Stimulated activated CD4-positive, alpha-beta T cell treated with anti-CD3 and anti-CD28 coated beads, Interleukin-4, amount 100 ng/mL, for 4 hours (primary cell): ENCODE results near the gene LRTM2.

Source experiments
- DNase-seq, 2 experiments: peaks; one replicate each; pipeline ENCODE4 v3.0.0-alpha.2; 2020

The LRTM2 gene

DNA sequence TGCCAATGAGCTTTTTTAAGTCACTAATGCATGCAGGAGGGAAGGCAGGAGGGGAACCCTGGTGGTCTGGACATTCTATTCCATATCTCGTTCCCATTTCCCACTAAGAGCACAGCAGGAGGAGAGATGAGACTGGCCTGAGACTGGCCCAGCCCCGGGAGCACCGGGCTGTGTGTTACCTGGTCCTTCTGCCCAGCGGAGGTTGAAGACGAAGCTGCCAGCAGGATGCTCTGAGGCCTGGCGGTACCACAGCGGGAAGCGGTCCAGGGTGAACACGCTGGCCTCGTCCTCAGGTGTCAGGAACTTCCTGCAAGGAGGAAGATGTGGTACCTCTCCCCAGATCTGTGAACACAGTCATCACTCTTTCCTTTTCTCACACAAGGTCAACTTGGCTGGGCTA lies 23.9 kb downstream of the LRTM2 start:
- DNase-seq = no peak

DNA sequence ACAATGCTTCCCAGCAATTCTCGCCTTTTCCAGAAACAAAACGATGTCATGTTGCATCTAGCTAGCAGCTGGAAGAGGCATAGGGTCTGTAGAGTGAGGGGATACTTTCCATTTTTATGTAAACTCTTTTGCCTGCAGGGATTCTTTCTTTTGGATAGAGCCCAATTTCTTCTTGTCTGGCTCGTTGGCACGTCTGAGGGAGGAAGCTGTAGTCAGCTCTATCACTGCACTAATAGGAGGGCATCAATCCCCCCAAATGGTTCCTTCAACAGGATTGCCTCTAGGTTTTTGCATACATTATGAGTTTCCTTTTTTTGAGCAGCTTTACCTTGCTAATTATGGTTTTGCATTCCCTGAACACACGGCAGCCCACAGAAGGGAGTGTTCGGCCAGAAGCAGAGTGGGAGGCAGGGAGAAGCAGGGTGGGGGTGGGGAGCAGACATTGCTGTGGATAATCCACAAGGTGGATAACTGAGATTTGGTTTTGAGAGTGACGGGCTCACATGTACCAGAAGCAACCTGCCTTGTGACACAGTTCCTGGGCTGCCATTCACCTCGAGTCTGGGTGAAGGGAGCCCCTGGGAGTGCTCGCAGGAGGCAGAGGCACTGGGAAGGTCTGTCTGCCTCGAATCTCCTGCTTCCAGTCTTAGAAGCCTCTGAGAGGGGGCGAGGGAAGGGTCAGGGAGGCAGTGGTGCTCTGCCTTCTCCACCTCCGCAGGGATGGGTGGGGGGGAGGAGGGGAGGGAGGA lies 24.5 kb downstream of the LRTM2 start:
- DNase-seq = no peak

GRCh38 chr12:1845427-1845826 lies 25.1 kb downstream of the LRTM2 start:
- DNase-seq = no peak

DNA sequence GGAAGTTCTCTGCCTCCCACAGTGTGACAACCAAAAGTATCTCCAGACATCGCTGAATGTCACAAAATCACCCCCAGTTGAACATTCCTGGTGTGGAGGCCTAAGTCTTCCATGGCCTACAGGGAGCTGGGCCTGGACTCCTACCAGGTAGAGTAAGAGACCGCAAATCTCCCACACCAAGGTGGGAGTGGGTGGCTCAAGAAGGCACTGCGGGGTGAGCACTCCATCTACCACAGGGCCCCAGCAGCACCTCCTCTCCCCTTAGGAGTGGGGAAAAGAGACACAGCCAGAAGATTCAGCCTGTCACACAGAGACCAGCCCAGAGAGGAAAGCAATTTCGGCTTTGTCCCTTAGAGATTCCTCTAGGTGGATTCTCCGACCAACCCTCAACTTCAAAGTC lies 25.5 kb downstream of the LRTM2 start:
- no peak for DNase-seq

GRCh38 chr12:1846421-1847405 lies 26.3 kb downstream of the LRTM2 start:
- DNase-seq = no peak

DNA sequence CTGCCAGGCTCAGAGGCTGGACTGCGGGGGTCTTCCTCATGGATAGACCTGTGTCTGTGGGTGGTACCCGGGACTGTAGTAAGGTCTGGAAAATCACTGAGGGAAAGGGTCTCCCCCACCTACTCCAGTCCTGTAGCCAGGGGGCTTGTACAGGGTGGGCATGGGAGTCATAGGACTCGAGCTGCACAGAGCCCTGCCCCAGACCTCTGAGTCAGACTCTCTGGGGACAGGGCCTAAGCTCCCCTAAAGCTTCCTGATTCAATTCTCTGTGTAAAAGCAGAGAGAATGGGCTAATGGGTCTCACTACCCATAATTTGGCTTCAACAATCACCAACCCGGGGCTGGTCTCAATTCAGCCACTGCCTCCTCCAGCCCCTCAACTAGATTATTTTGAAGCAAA lies 27.0 kb downstream of the LRTM2 start:
- DNase-seq = no peak

DNA sequence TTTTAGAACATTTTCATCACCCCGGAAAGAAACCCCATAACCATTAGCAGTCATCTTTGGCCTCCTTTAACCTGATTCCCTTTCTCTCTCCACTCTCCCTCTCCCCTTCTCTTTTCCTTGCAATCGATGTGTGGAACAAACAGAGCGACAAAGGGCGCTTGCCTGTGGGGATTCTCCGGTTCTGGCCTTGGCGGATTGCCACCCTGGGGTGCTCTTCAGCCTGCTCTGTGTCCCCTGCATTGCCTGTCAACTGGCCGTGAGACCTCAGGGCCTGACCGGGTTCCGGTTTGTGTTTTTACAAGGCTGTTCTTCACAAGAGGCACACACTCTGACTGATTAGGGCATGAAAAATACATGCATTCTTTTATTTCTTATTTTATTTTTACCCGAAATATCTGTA lies 27.8 kb downstream of the LRTM2 start:
- DNase-seq = no peak

- no peak for DNase-seq
Measured at GRCh38 chr12:1848745-1849144, 28.4 kb downstream of the LRTM2 start.

DNA sequence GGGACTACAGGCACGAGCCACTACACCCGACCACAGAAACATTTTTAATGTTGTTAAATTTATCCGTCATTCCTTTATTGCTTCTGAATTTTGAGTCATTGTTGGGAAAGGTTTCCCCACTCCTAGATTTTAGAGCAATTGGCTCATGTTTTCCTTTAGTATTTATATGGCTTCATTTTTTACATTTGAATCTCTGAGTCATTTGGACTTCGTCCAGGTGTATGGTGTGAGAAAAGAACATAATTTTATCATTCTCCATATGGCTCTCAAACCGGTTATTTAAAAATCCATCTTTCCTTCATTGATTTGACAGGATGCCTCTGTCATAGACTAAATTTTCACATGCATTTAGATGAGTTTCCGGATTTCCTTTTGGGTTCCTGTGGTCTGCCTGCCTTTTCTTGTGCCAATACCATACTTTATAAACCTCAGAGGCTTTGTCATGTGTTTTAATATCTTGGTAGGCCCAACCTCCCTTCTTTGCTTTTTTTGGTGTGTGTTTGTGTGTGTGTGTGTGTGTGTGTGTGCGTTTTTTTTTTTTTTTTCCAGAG lies 30.9 kb downstream of the LRTM2 start:
- no peak for DNase-seq

DNA sequence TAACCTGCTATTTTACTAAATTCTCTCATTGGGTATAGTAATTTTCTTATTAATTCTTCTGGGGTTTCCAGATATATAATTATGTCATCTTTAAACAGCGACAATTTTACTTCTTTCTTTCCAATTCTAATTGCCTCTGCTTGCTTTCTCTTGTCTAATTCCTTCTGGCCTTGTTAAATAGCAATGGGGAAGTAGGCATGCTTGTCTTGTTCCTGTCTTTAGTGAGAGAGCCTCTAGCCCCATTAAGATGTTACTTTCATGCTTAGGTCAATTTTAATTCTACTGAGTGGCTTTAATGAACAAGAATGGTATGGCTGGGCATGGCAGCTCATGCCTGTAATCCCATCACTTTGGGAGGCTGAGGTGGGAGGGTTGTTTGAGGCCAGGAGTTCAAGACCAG lies 31.7 kb downstream of the LRTM2 start:
- no peak for DNase-seq

DNA sequence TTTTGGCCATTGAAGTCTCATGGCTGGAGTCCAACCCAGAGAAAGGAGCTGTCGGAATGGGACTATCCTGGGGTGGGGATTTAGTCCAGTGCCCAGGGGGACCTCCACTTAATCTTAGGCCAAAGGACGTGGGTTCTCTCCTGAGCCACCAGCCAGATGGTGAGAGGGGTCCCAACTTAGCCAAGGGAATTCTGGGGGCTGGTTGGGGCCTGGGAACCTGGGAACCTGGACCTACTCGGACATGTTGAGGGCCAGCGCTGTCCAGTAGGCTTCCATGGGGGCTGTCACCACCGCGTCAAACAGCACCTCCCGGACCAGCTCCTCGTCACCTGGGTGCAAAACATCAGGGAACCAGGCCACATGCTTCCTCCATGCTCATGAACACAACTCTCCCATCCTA lies 33.4 kb downstream of the LRTM2 start:
- DNase-seq = no peak

DNA sequence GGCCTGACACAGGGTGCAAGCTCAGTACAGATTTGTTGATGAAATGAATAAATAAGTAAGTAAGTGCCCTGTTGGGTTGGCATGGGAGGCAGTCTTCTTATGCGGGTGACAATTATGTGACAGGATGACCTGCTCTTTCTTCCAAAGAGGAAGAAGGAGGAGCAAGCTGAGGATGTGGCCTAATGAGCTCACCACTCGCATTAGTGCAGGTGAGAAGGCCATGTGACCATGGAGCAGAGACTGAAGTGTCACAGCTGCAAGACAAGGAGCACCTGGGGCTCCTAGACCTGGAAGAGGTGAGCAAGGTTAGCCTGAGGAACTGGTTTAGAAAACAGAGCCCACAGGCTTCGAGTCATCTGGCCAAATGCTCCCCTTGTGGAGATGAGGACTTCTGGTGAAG lies 34.9 kb downstream of the LRTM2 start:
- DNase-seq = no peak

GRCh38 chr12:1857086-1857485 lies 36.7 kb downstream of the LRTM2 start:
- no peak for DNase-seq

DNA sequence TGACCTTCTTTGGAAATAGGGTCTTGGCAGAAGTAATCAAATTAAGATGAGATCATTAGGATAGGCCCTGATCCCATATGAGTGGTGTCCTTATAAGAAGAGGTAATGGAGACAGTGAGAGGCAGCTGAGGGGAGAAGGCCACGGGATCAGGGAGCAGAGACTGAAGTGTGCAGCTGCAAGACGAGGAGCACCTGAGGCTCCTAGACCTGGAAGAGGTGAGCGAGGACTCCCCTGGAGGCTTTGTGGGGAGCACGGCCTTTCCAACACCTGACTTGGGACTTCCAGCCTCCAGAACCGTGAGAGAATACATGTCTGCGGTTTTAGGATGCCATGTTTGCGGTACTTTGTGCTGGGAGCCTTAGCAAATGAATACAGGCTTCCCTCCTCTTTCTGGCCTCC lies 37.5 kb downstream of the LRTM2 start:
- DNase-seq = no peak

- DNase-seq = no peak
Measured at GRCh38 chr12:1858456-1858855, 38.1 kb downstream of the LRTM2 start.

- DNase-seq = no peak
Measured at GRCh38 chr12:1859643-1860042, 39.3 kb downstream of the LRTM2 start.

- DNase-seq = no peak
Measured at GRCh38 chr12:1862973-1863372, 42.6 kb downstream of the LRTM2 start.

DNA sequence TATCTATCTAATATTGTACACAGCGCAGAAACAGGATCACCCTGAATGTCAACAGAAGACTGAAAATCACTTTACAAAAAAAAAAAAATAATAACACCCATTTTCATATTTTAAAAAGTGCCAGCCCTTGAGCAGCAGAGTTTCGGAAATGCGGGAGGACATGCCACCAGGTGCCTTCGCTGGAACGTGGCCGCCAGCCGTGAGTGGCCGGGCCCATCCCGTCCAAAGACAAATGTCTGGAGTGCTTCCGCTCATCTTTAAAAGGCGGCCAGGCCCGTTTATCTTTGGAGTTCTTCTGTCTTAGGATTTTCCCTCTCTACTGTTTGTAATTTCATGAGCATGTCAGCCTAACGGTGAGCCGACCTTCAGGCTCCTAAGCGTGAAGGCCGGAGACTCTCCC lies 43.5 kb downstream of the LRTM2 start:
- DNase-seq = no peak

DNA sequence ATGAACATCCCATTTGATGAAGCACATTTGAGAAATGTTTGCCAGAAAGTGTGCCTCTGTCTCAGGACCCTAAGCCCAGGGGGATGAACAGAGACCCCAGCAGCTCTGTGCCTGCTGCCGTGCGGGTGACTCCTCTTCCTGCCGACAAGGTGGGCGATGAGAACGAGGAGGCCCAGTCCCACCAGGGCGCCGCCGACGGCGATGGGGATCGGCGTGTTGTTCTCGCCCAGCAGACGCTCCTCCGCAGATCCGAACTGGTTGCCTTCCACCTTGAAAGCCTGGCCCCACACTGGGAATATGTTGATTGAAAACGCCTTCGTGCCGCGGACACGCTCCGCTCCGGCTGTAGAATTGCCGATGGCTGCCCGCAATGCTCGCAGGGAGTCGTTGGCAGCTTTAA lies 44.1 kb downstream of the LRTM2 start:
- DNase-seq = no peak

- DNase-seq = no peak
Measured at GRCh38 chr12:1864867-1865266, 44.5 kb downstream of the LRTM2 start.

- no peak for DNase-seq
Measured at GRCh38 chr12:1865284-1865866, 45.0 kb downstream of the LRTM2 start.

- no peak for DNase-seq
Measured at GRCh38 chr12:1869145-1869544, 48.8 kb downstream of the LRTM2 start.

- no peak for DNase-seq
Measured at GRCh38 chr12:1870086-1870485, 49.7 kb downstream of the LRTM2 start.
